ENCODE results near the gene GAREM1. TPM values are rescaled to one million over a fixed set of nuclear protein-coding genes. Genes with fewer than 3 reads are reported as not detected.

Gene GAREM1
- total and polyA plus RNA-seq, 2 of the 8 experiments (the other 6 are each of a cell fraction or from before 2014, with no cell fraction given), result 3.6 to 9.2 TPM

- TF ChIP-seq, protein P1, sequence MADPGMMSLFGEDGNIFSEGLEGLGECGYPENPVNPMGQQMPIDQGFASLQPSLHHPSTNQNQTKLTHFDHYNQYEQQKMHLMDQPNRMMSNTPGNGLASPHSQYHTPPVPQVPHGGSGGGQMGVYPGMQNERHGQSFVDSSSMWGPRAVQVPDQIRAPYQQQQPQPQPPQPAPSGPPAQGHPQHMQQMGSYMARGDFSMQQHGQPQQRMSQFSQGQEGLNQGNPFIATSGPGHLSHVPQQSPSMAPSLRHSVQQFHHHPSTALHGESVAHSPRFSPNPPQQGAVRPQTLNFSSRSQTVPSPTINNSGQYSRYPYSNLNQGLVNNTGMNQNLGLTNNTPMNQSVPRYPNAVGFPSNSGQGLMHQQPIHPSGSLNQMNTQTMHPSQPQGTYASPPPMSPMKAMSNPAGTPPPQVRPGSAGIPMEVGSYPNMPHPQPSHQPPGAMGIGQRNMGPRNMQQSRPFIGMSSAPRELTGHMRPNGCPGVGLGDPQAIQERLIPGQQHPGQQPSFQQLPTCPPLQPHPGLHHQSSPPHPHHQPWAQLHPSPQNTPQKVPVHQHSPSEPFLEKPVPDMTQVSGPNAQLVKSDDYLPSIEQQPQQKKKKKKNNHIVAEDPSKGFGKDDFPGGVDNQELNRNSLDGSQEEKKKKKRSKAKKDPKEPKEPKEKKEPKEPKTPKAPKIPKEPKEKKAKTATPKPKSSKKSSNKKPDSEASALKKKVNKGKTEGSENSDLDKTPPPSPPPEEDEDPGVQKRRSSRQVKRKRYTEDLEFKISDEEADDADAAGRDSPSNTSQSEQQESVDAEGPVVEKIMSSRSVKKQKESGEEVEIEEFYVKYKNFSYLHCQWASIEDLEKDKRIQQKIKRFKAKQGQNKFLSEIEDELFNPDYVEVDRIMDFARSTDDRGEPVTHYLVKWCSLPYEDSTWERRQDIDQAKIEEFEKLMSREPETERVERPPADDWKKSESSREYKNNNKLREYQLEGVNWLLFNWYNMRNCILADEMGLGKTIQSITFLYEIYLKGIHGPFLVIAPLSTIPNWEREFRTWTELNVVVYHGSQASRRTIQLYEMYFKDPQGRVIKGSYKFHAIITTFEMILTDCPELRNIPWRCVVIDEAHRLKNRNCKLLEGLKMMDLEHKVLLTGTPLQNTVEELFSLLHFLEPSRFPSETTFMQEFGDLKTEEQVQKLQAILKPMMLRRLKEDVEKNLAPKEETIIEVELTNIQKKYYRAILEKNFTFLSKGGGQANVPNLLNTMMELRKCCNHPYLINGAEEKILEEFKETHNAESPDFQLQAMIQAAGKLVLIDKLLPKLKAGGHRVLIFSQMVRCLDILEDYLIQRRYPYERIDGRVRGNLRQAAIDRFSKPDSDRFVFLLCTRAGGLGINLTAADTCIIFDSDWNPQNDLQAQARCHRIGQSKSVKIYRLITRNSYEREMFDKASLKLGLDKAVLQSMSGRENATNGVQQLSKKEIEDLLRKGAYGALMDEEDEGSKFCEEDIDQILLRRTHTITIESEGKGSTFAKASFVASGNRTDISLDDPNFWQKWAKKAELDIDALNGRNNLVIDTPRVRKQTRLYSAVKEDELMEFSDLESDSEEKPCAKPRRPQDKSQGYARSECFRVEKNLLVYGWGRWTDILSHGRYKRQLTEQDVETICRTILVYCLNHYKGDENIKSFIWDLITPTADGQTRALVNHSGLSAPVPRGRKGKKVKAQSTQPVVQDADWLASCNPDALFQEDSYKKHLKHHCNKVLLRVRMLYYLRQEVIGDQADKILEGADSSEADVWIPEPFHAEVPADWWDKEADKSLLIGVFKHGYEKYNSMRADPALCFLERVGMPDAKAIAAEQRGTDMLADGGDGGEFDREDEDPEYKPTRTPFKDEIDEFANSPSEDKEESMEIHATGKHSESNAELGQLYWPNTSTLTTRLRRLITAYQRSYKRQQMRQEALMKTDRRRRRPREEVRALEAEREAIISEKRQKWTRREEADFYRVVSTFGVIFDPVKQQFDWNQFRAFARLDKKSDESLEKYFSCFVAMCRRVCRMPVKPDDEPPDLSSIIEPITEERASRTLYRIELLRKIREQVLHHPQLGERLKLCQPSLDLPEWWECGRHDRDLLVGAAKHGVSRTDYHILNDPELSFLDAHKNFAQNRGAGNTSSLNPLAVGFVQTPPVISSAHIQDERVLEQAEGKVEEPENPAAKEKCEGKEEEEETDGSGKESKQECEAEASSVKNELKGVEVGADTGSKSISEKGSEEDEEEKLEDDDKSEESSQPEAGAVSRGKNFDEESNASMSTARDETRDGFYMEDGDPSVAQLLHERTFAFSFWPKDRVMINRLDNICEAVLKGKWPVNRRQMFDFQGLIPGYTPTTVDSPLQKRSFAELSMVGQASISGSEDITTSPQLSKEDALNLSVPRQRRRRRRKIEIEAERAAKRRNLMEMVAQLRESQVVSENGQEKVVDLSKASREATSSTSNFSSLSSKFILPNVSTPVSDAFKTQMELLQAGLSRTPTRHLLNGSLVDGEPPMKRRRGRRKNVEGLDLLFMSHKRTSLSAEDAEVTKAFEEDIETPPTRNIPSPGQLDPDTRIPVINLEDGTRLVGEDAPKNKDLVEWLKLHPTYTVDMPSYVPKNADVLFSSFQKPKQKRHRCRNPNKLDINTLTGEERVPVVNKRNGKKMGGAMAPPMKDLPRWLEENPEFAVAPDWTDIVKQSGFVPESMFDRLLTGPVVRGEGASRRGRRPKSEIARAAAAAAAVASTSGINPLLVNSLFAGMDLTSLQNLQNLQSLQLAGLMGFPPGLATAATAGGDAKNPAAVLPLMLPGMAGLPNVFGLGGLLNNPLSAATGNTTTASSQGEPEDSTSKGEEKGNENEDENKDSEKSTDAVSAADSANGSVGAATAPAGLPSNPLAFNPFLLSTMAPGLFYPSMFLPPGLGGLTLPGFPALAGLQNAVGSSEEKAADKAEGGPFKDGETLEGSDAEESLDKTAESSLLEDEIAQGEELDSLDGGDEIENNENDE (IDR thresholded peaks at IDR 0.05; ENCODE audit: insufficient replicate concordance, low read length), result no peak
- TF ChIP-seq HDAC6 (IDR thresholded peaks at IDR 0.05; ENCODE audit: low read depth, low read length) (no peak), YY1 (IDR thresholded peaks at IDR 0.05; ENCODE audit: low read depth, low read length) (no peak)
Measured at GRCh38 chr18:32405588-32405987, 65.1 kb downstream of the GAREM1 start (continued).

Measured in H1 (cell line).